Mammary epithelial cell (primary cell): ENCODE measurements around the gene TSSC4.

Source experiments
- CTCF ChIP-seq, 2 donors: IDR thresholded peaks in 1 of 2; conservative IDR thresholded peaks in 1 of 2; 2 replicates each; pipeline ENCODE4 v1.5.1; 2011 to 2012; ENCODE audit warnings: inconsistent platforms in 2 of 2, low read length in 2 of 2, mild to moderate bottlenecking in 2 of 2, control low read depth in 1 of 2, low read depth in 1 of 2; ENCODE audit not compliant: insufficient read depth in 1 of 2; ENCODE audit errors: extremely low read depth in 1 of 2
- EZH2 ChIP-seq: IDR thresholded peaks from 2 replicates; pipeline ENCODE4 v1.6.1; 2012; ENCODE audit warnings: low read length, inconsistent platforms, borderline replicate concordance

DNA sequence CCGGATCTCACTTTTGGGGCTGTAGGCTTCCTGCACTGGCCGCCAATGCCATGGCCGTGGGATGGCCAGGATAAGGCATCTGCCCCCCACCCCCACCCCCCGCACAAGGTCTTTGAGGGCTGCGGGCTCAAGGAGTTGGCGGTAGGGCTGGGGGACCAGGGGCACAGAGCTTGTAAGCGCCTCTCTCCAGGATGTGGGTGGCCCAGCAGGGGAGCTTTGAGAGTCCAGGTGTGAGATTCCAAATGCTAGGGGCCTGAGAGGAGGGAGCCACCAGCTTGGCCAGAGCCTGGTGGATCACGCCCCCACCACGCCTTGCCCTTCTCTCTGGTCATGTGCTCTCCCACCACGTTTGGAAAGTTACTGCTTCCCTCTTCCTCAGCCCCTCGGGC lies 18.4 kb upstream of the TSSC4 start:
- TF ChIP-seq CTCF (conservative IDR thresholded peaks at IDR 0.05 in 1 of 2, IDR thresholded peaks at IDR 0.05 in 1 of 2; ENCODE audit: extremely low read depth in 1 of 2, insufficient read depth in 1 of 2, low read depth in 1 of 2, low read length in 2 of 2) (no peak), EZH2 (no peak)
